OCI-LY7 (cell line): ENCODE results near the gene ELK3.
"Not testable (repeated sequence)": the region's sequence is repeated elsewhere in the genome, so short reads cannot be mapped to it uniquely, and the experiment has no call there.

Experiments used
- EZH2phosphoT487 ChIP-seq: fragments of 200-600 bp; sonication (generic); IDR thresholded peaks from 2 replicates; pipeline ENCODE4 v1.6.1; 2018; ENCODE audit warnings: low read depth, borderline replicate concordance, mild to moderate bottlenecking, mixed run types, antibody characterized with exemption, low read length, moderate library complexity, mixed read lengths
- TF ChIP-seq, protein P1 (sequence below): fragments of 200-600 bp; sonication (generic); conservative IDR thresholded peaks from 2 replicates; pipeline ENCODE4 v1.5.1; 2014; ENCODE audit warnings: mild to moderate bottlenecking, antibody characterized with exemption, low read length, moderate library complexity, mixed read lengths

GRCh38 chr12:96315741-96316481 is 121.7 kb downstream of the ELK3 start:
- TF ChIP-seq, protein P1, sequence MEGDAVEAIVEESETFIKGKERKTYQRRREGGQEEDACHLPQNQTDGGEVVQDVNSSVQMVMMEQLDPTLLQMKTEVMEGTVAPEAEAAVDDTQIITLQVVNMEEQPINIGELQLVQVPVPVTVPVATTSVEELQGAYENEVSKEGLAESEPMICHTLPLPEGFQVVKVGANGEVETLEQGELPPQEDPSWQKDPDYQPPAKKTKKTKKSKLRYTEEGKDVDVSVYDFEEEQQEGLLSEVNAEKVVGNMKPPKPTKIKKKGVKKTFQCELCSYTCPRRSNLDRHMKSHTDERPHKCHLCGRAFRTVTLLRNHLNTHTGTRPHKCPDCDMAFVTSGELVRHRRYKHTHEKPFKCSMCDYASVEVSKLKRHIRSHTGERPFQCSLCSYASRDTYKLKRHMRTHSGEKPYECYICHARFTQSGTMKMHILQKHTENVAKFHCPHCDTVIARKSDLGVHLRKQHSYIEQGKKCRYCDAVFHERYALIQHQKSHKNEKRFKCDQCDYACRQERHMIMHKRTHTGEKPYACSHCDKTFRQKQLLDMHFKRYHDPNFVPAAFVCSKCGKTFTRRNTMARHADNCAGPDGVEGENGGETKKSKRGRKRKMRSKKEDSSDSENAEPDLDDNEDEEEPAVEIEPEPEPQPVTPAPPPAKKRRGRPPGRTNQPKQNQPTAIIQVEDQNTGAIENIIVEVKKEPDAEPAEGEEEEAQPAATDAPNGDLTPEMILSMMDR = not testable (repeated sequence)
- TF ChIP-seq EZH2phosphoT487 = not testable (repeated sequence)
